ENCODE results near the gene IFIT2.

DNA sequence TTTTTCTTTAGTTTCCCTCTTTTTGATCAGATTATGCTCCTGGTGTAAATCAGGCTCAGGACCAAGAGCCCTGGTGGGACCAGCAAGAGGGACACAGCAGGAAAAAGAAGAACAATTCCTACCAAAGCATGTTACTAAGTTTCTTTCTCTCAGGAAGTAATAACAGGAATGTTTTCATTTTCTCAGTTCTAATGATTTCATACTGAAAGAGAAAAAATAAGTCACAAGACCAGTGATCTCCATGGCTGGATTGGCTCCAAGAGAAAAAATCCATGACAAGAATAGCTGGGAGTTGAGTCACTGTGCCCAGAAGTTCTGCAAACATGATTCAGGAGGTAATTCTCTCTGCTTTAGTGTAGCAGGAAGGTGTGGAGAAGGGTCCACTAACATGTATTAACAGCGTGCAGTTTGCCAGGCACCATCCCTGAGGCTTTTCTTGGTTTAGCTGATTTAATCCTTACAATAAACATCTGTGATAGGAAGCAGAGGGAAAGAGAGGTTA, 23.8 kb upstream of the IFIT2 start:
- TF ChIP-seq, protein P1, sequence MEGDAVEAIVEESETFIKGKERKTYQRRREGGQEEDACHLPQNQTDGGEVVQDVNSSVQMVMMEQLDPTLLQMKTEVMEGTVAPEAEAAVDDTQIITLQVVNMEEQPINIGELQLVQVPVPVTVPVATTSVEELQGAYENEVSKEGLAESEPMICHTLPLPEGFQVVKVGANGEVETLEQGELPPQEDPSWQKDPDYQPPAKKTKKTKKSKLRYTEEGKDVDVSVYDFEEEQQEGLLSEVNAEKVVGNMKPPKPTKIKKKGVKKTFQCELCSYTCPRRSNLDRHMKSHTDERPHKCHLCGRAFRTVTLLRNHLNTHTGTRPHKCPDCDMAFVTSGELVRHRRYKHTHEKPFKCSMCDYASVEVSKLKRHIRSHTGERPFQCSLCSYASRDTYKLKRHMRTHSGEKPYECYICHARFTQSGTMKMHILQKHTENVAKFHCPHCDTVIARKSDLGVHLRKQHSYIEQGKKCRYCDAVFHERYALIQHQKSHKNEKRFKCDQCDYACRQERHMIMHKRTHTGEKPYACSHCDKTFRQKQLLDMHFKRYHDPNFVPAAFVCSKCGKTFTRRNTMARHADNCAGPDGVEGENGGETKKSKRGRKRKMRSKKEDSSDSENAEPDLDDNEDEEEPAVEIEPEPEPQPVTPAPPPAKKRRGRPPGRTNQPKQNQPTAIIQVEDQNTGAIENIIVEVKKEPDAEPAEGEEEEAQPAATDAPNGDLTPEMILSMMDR (IDR thresholded peaks at IDR 0.05) = no peak
- no peak for TF ChIP-seq POLR2A (IDR thresholded peaks at IDR 0.05)

All from breast epithelium (tissue), 3 donors.